Astrocyte (in vitro differentiated cells and primary cell): ENCODE measurements around the gene CREB1. TPM values are rescaled to one million over a fixed set of nuclear protein-coding genes. Genes with fewer than 3 reads are reported as not detected.

ENCODE experiments used
- DNase-seq: peaks from one replicate; pipeline ENCODE4 v3.0.0-alpha.2; 2010; ENCODE audit warnings: low read depth
- FAIRE-seq: peaks from 2 replicates; lab custom pipeline; 2011; peaks lifted over from hg19 to GRCh38; lab: Jason Lieb, UNC
- H2AFZ ChIP-seq: 2 replicates; pipeline ENCODE4 v1.6.0; 2012; ENCODE audit warnings: low read depth, low read length, inconsistent platforms
- H3K27ac ChIP-seq: 2 replicates; pipeline ENCODE4 v1.5.1; 2011; ENCODE audit warnings: low read depth, low read length, inconsistent platforms
- H3K27me3 ChIP-seq: 2 replicates; pipeline ENCODE4 v1.6.0; 2011; ENCODE audit warnings: low read length, inconsistent platforms; ENCODE audit not compliant: insufficient read depth
- H3K36me3 ChIP-seq: 2 replicates; pipeline ENCODE4 v1.5.1; 2011; ENCODE audit warnings: low read length, inconsistent platforms; ENCODE audit not compliant: insufficient read depth
- H3K4me1 ChIP-seq: 2 replicates; pipeline ENCODE4 v1.5.1; 2011; ENCODE audit warnings: low read length, inconsistent platforms; ENCODE audit not compliant: insufficient read depth
- H3K4me2 ChIP-seq: 2 replicates; pipeline ENCODE4 v1.6.0; 2012; ENCODE audit warnings: low read length, inconsistent platforms
- H3K4me3 ChIP-seq: 2 replicates; pipeline ENCODE4 v1.5.1; 2011; ENCODE audit warnings: low read depth, mild to moderate bottlenecking, low read length, inconsistent platforms; ENCODE audit not compliant: insufficient read depth
- H3K79me2 ChIP-seq: 2 replicates; pipeline ENCODE4 v1.6.0; 2012; ENCODE audit warnings: mild to moderate bottlenecking, low read length, inconsistent platforms; ENCODE audit not compliant: insufficient read depth
- H3K9ac ChIP-seq: 2 replicates; pipeline ENCODE4 v1.6.0; 2012; ENCODE audit warnings: mild to moderate bottlenecking, low read length, inconsistent platforms
- H3K9me3 ChIP-seq: 2 replicates; pipeline ENCODE4 v1.5.1; 2012; ENCODE audit warnings: low read depth, mild to moderate bottlenecking, low read length, inconsistent platforms; ENCODE audit not compliant: insufficient read depth
- H4K20me1 ChIP-seq: 2 replicates; pipeline ENCODE4 v1.6.0; 2012; ENCODE audit warnings: low read length, inconsistent platforms; ENCODE audit not compliant: insufficient read depth
- H3K27ac Mint-ChIP-seq: one replicate; pipeline ENCODE4 v1.8.0; 2021; ENCODE audit warnings: mild to moderate bottlenecking, mixed read lengths; ENCODE audit not compliant: unreplicated experiment
- H3K27me3 Mint-ChIP-seq: one replicate; pipeline ENCODE4 v1.8.0; 2021; ENCODE audit warnings: low read depth, mixed read lengths; ENCODE audit not compliant: unreplicated experiment
- H3K36me3 Mint-ChIP-seq: one replicate; pipeline ENCODE4 v1.8.0; 2021; ENCODE audit warnings: low read depth, mixed read lengths; ENCODE audit not compliant: unreplicated experiment
- H3K4me1 Mint-ChIP-seq: one replicate; pipeline ENCODE4 v1.8.0; 2021; ENCODE audit warnings: low read depth, mixed read lengths; ENCODE audit not compliant: unreplicated experiment
- H3K4me3 Mint-ChIP-seq: one replicate; pipeline ENCODE4 v1.8.0; 2021; ENCODE audit warnings: mild to moderate bottlenecking, moderate library complexity, mixed read lengths; ENCODE audit not compliant: unreplicated experiment
- H3K9me3 Mint-ChIP-seq: one replicate; pipeline ENCODE4 v1.8.0; 2021; ENCODE audit warnings: mild to moderate bottlenecking, mixed read lengths; ENCODE audit not compliant: unreplicated experiment
- CTCF ChIP-seq: IDR thresholded peaks from 2 replicates; pipeline ENCODE4 v1.5.1; 2011; ENCODE audit warnings: low read depth, mild to moderate bottlenecking, inconsistent platforms, low read length, moderate library complexity; ENCODE audit not compliant: insufficient read depth
- EZH2 ChIP-seq: IDR thresholded peaks from 2 replicates; pipeline ENCODE4 v1.6.1; 2012; ENCODE audit warnings: mild to moderate bottlenecking, low read length, inconsistent platforms; ENCODE audit not compliant: insufficient read depth
- total RNA-seq: library from RNA; stranded (reverse); gene quantifications from 2 replicates; pipeline ENCODE4 v1.2.1, GENCODE V29; 2021

CREB1 gene
- total RNA-seq, 1 donor from 2014 or later, result 63.3 TPM

DNA sequence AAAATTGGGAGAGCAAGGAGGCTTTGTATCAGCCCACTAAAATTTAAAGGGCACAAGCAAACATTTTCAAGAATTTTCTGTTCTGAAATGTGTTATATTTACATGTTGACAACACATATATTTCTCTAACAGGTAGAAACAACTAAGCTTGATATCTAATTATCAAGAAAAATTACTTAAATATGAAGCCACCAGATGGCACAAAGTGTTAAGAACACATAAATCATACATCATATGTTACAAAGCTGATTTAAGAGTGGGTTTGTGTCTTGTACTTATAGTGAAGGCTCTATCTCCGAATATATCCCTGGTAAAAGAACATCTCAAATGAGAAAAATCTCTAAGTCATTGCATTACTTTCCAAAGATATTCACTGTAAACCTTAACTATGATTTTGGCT, 19.6 kb upstream of the CREB1 start:
- H3K9me3 Mint-ChIP-seq, result peaks cover 2% of the 10 kb centered on the region
- TF ChIP-seq EZH2, result no peak
- no peak for TF ChIP-seq CTCF

DNA sequence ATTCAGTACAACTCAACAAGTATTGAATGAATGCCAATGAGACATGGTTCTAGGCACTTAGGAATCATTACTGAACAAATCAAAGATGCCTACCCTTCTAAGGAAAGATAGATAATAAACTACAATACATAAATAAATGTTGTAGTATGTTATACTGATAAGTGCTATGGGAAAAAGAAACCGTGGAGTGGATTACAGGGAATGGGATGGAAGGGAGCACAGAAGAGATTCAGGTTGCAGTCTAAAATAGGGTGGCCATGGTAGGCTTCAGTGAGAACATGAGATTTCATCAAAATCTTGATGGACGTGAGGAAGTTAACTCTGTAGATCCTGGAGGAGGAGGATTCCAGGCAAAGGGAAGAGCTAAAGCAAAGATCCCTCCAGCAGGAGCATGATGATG, 17.9 kb upstream of the CREB1 start:
- H4K20me1 ChIP-seq, result no peaks in the 10 kb centered on the region
- H3K4me1 ChIP-seq, result peaks cover 35% of the 10 kb centered on the region
- no peak overlapping the region for H3K27ac ChIP-seq
- H3K9ac ChIP-seq, result no peak overlapping the region
- no peaks in the 10 kb centered on the region for H3K36me3 ChIP-seq
- Mint-ChIP-seq H3K4me3 (no peak overlapping the region), H3K4me1 (peaks cover 11% of the 10 kb centered on the region), H3K36me3 (no peaks in the 10 kb centered on the region), H3K27ac (no peak overlapping the region), H3K9me3 (peaks cover 2% of the 10 kb centered on the region), H3K27me3 (no peaks in the 10 kb centered on the region)
- no peaks in the 10 kb centered on the region for H3K9me3 ChIP-seq
- no peak overlapping the region for H2AFZ ChIP-seq
- no peaks in the 10 kb centered on the region for H3K27me3 ChIP-seq
- H3K4me2 ChIP-seq, result no peak overlapping the region
- no peak overlapping the region for H3K4me3 ChIP-seq
- no peak for DNase-seq
- no peaks in the 10 kb centered on the region for H3K79me2 ChIP-seq
- no peak for FAIRE-seq
- TF ChIP-seq EZH2 (no peak), CTCF (no peak)

More for the DNA sequence above, 19.6 kb upstream of the CREB1 start:
- Histone ChIP-seq H3K27me3 (no peaks in the 10 kb centered on the region), H3K79me2 (no peaks in the 10 kb centered on the region), H3K27ac (no peak overlapping the region), H3K4me2 (no peak overlapping the region), H3K36me3 (no peaks in the 10 kb centered on the region), H4K20me1 (no peaks in the 10 kb centered on the region), H2AFZ (no peak overlapping the region), H3K9me3 (no peaks in the 10 kb centered on the region), H3K9ac (no peak overlapping the region), H3K4me3 (no peak overlapping the region), H3K4me1 (peaks cover 37% of the 10 kb centered on the region)
- H3K36me3 Mint-ChIP-seq, result no peaks in the 10 kb centered on the region
- FAIRE-seq (no peak), DNase-seq (no peak)
- peaks cover 28% of the 10 kb centered on the region for H3K4me1 Mint-ChIP-seq
- H3K27ac Mint-ChIP-seq, result no peak overlapping the region
- no peaks in the 10 kb centered on the region for H3K27me3 Mint-ChIP-seq
- H3K4me3 Mint-ChIP-seq, result no peak overlapping the region

GRCh38 chr2:207512356-207512755, 17.4 kb upstream of the CREB1 start:
- TF ChIP-seq CTCF, result no peak
- TF ChIP-seq EZH2, result no peak
- Histone ChIP-seq H3K27ac (no peak overlapping the region), H3K9ac (no peak overlapping the region), H3K36me3 (no peaks in the 10 kb centered on the region), H2AFZ (no peak overlapping the region), H3K79me2 (no peaks in the 10 kb centered on the region), H3K4me3 (no peak overlapping the region), H3K4me2 (no peak overlapping the region), H4K20me1 (no peaks in the 10 kb centered on the region), H3K27me3 (no peaks in the 10 kb centered on the region), H3K9me3 (no peaks in the 10 kb centered on the region), H3K4me1 (peaks cover 35% of the 10 kb centered on the region)
- Mint-ChIP-seq H3K27me3 (no peaks in the 10 kb centered on the region), H3K4me1 (peaks cover 9% of the 10 kb centered on the region), H3K4me3 (no peak overlapping the region), H3K36me3 (no peaks in the 10 kb centered on the region), H3K9me3 (peaks cover 2% of the 10 kb centered on the region), H3K27ac (no peak overlapping the region)
- FAIRE-seq (no peak), DNase-seq (no peak)
